H9 (cell line): Measurements from ENCODE around the gene MDGA2. TPM values are rescaled to one million over a fixed set of nuclear protein-coding genes. Genes with fewer than 3 reads are reported as not detected.

Experiments
- DNase-seq: peaks from one replicate; pipeline ENCODE4 v3.0.0-alpha.2; 2017
- H2AFZ ChIP-seq: one replicate; pipeline ENCODE4 v1.6.1; 2013; ENCODE audit warnings: mild to moderate bottlenecking, low read length, control low read depth, moderate library complexity
- H2AK5ac ChIP-seq: 2 replicates; pipeline ENCODE4 v1.6.1; 2013; ENCODE audit warnings: low read length, control low read depth, mixed read lengths; ENCODE audit not compliant: insufficient read length
- H2BK120ac ChIP-seq: one replicate; pipeline ENCODE4 v1.6.1; 2013; ENCODE audit warnings: low read depth, mild to moderate bottlenecking, low read length, control low read depth, inconsistent platforms; ENCODE audit not compliant: poor library complexity, severe bottlenecking
- H2BK12ac ChIP-seq: 2 replicates; pipeline ENCODE4 v1.6.1; 2013; ENCODE audit warnings: low read length, control low read depth, mixed read lengths, low read depth; ENCODE audit not compliant: insufficient read length
- H2BK15ac ChIP-seq: 2 replicates; pipeline ENCODE4 v1.6.1; 2013; ENCODE audit warnings: low read depth, low read length, control low read depth
- H2BK20ac ChIP-seq: one replicate; pipeline ENCODE4 v1.6.1; 2013; ENCODE audit warnings: low read depth, mild to moderate bottlenecking, low read length, control low read depth, inconsistent platforms; ENCODE audit not compliant: poor library complexity, severe bottlenecking
- H2BK5ac ChIP-seq: 2 replicates; pipeline ENCODE4 v1.6.1; 2013; ENCODE audit warnings: low read length, control low read depth, mixed read lengths; ENCODE audit not compliant: insufficient read length
- H3K14ac ChIP-seq: 2 replicates; pipeline ENCODE4 v1.6.1; 2013; ENCODE audit warnings: low read length, control low read depth; ENCODE audit not compliant: insufficient read depth
- H3K18ac ChIP-seq: 2 replicates; pipeline ENCODE4 v1.6.1; 2013; ENCODE audit warnings: low read depth, mild to moderate bottlenecking, mixed read lengths, low read length, control low read depth; ENCODE audit not compliant: insufficient read length
- H3K23ac ChIP-seq: 2 replicates; pipeline ENCODE4 v1.6.1; 2013; ENCODE audit warnings: low read length, control low read depth, mixed read lengths, low read depth; ENCODE audit not compliant: insufficient read length
- H3K23me2 ChIP-seq: 2 replicates; pipeline ENCODE4 v1.6.1; 2013; ENCODE audit warnings: low read depth, mild to moderate bottlenecking, mixed read lengths, low read length, control low read depth; ENCODE audit not compliant: insufficient read length, poor library complexity, severe bottlenecking
- H3K27ac ChIP-seq: 2 replicates; pipeline ENCODE4 v1.5.1; 2013; ENCODE audit warnings: low read length, control low read depth, mixed read lengths, low read depth; ENCODE audit not compliant: insufficient read length
- H3K27me3 ChIP-seq: 2 replicates; pipeline ENCODE4 v1.6.1; 2013; ENCODE audit warnings: low read length, control low read depth, inconsistent platforms; ENCODE audit not compliant: insufficient read depth
- H3K4ac ChIP-seq: 2 replicates; pipeline ENCODE4 v1.6.1; 2013; ENCODE audit warnings: low read depth, mild to moderate bottlenecking, control low read depth, inconsistent platforms, low read length, moderate library complexity
- H3K4me1 ChIP-seq: 2 replicates; pipeline ENCODE4 v1.6.1; 2013; ENCODE audit warnings: low read length, control low read depth, inconsistent platforms; ENCODE audit not compliant: insufficient read depth
- H3K4me2 ChIP-seq: 2 replicates; pipeline ENCODE4 v1.6.1; 2013; ENCODE audit warnings: low read length, control low read depth, mixed read lengths; ENCODE audit not compliant: insufficient read length, insufficient read depth
- H3K56ac ChIP-seq: 2 replicates; pipeline ENCODE4 v1.6.1; 2013; ENCODE audit warnings: low read depth, mild to moderate bottlenecking, mixed read lengths, low read length, control low read depth; ENCODE audit not compliant: insufficient read length
- H3K79me1 ChIP-seq: 2 replicates; pipeline ENCODE4 v1.6.1; 2013; ENCODE audit warnings: low read depth, mild to moderate bottlenecking, moderate library complexity, low read length, control low read depth, inconsistent platforms; ENCODE audit not compliant: insufficient read depth, poor library complexity, severe bottlenecking
- H3K79me2 ChIP-seq: 2 replicates; pipeline ENCODE4 v1.6.1; 2013; ENCODE audit warnings: low read length, control low read depth, inconsistent platforms; ENCODE audit not compliant: insufficient read depth
- H3K9ac ChIP-seq: 2 replicates; pipeline ENCODE4 v1.6.1; 2013; ENCODE audit warnings: low read length, control low read depth, mixed read lengths; ENCODE audit not compliant: insufficient read length; ENCODE audit errors: extremely low read depth
- H3K9me3 ChIP-seq: one replicate; pipeline ENCODE4 v1.6.1; 2013; ENCODE audit warnings: low read depth, low read length, inconsistent platforms; ENCODE audit not compliant: control insufficient read depth
- H3T11ph ChIP-seq: one replicate; pipeline ENCODE4 v1.6.1; 2013; ENCODE audit warnings: mild to moderate bottlenecking, low read length, control low read depth, inconsistent platforms
- H4K20me1 ChIP-seq: one replicate; pipeline ENCODE4 v1.6.1; 2013; ENCODE audit not compliant: control insufficient read depth, insufficient read length, insufficient read depth
- H4K5ac ChIP-seq: 2 replicates; pipeline ENCODE4 v1.6.1; 2013; ENCODE audit warnings: low read depth, mild to moderate bottlenecking, mixed read lengths, low read length, control low read depth; ENCODE audit not compliant: insufficient read length
- H4K8ac ChIP-seq: replicated peaks from 2 replicates; pipeline ENCODE4 v1.6.1; 2013; ENCODE audit warnings: low read length, control low read depth, mixed read lengths, low read depth; ENCODE audit not compliant: insufficient read length
- H4K91ac ChIP-seq: 2 replicates; pipeline ENCODE4 v1.6.1; 2013; ENCODE audit warnings: low read depth, mild to moderate bottlenecking, moderate library complexity, mixed read lengths, low read length, control low read depth; ENCODE audit not compliant: insufficient read length
- H3K27ac Mint-ChIP-seq, 3 experiments: 2 replicates in 2 of 3; 3 replicates in 1 of 3; pipeline ENCODE4 v1.8.0; 2020 to 2021; ENCODE audit warnings: mixed read lengths in 3 of 3, mild to moderate bottlenecking in 1 of 3, moderate library complexity in 1 of 3
- H3K27me3 Mint-ChIP-seq: 2 replicates; pipeline ENCODE4 v1.8.0; 2021; ENCODE audit warnings: low read depth, mild to moderate bottlenecking, moderate library complexity, mixed read lengths
- H3K36me3 Mint-ChIP-seq, 3 experiments: 2 replicates in 2 of 3; 3 replicates in 1 of 3; pipeline ENCODE4 v1.8.0; 2020 to 2021; ENCODE audit warnings: low read depth in 3 of 3, mixed read lengths in 3 of 3; ENCODE audit not compliant: insufficient read depth in 1 of 3
- H3K4me1 Mint-ChIP-seq, 2 experiments: 2 replicates each; pipeline ENCODE4 v1.8.0; 2020; ENCODE audit warnings: mixed read lengths in 2 of 2
- H3K4me3 Mint-ChIP-seq, 2 experiments: 2 replicates in 1 of 2; 3 replicates in 1 of 2; pipeline ENCODE4 v1.8.0; 2020 to 2021; ENCODE audit warnings: mild to moderate bottlenecking in 2 of 2, mixed read lengths in 2 of 2, moderate library complexity in 1 of 2
- H3K9me3 Mint-ChIP-seq, 2 experiments: 2 replicates in 1 of 2; 3 replicates in 1 of 2; pipeline ENCODE4 v1.8.0; 2020; ENCODE audit warnings: mild to moderate bottlenecking in 2 of 2, mixed read lengths in 2 of 2, moderate library complexity in 1 of 2
- WGBS: extraction: QIAGEN DNeasy Blood & Tissue Kit; methylation state at CpG from one replicate; pipeline ENCODE4 v1.1.7; 2013; ENCODE audit warnings: missing lambda C conversion rate, low lambda C conversion rate, mixed read lengths; ENCODE audit not compliant: insufficient read length; ENCODE audit errors: extremely low coverage; 5-methylcytosine and 5-hydroxymethylcytosine counted together
- total RNA-seq: library from RNA; stranded (reverse); gene quantifications from 2 replicates; pipeline ENCODE4 v1.2.1, GENCODE V29; 2021
- TF ChIP-seq, protein P1 (sequence below): fragments of 200-600 bp; sonication (generic); conservative IDR thresholded peaks from 3 replicates; pipeline ENCODE4 v1.8.0; 2021; ENCODE audit warnings: antibody characterized with exemption, mild to moderate bottlenecking

The MDGA2 gene
- total RNA-seq, 1 experiment from 2014 or later = 1.9 TPM

- Mint-ChIP-seq H3K27me3 (no peaks in the 10 kb centered on the region), H3K9me3 (no peaks in the 10 kb centered on the region), H3K27ac (no peak overlapping the region), H3K4me1 (no peaks in the 10 kb centered on the region), H3K36me3 (no peaks in the 10 kb centered on the region), H3K4me3 (no peak overlapping the region)
- Histone ChIP-seq H3K9me3 (no peaks in the 10 kb centered on the region), H3K23ac (no peak overlapping the region), H4K5ac (no peak overlapping the region), H4K91ac (no peak overlapping the region), H3T11ph (no peak overlapping the region), H3K18ac (no peak overlapping the region), H3K14ac (no peak overlapping the region), H2BK15ac (no peak overlapping the region), H2BK20ac (no peak overlapping the region), H3K4me1 (no peaks in the 10 kb centered on the region), H3K23me2 (no peaks in the 10 kb centered on the region), H3K9ac (no peak overlapping the region), H4K8ac (no peak overlapping the region), H4K20me1 (no peaks in the 10 kb centered on the region), H3K4ac (no peak overlapping the region), H3K27ac (no peak overlapping the region), H3K79me2 (no peaks in the 10 kb centered on the region), H2BK5ac (no peak overlapping the region), H3K27me3 (no peaks in the 10 kb centered on the region), H2BK12ac (no peak overlapping the region), H2BK120ac (no peak overlapping the region), H2AK5ac (no peak overlapping the region), H3K79me1 (no peaks in the 10 kb centered on the region), H2AFZ (no peak overlapping the region), H3K56ac (no peak overlapping the region), H3K4me2 (no peak overlapping the region)
- TF ChIP-seq, protein P1, sequence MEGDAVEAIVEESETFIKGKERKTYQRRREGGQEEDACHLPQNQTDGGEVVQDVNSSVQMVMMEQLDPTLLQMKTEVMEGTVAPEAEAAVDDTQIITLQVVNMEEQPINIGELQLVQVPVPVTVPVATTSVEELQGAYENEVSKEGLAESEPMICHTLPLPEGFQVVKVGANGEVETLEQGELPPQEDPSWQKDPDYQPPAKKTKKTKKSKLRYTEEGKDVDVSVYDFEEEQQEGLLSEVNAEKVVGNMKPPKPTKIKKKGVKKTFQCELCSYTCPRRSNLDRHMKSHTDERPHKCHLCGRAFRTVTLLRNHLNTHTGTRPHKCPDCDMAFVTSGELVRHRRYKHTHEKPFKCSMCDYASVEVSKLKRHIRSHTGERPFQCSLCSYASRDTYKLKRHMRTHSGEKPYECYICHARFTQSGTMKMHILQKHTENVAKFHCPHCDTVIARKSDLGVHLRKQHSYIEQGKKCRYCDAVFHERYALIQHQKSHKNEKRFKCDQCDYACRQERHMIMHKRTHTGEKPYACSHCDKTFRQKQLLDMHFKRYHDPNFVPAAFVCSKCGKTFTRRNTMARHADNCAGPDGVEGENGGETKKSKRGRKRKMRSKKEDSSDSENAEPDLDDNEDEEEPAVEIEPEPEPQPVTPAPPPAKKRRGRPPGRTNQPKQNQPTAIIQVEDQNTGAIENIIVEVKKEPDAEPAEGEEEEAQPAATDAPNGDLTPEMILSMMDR = no peak
- no CpG with 5 or more reads among the region's 6 CpGs for WGBS
- no peak for DNase-seq
Observed at GRCh38 chr14:47269756-47270492, 405.5 kb downstream of the MDGA2 start.
